ENCODE data around the gene RADIL.

RADIL gene

GRCh38 chr7:4854916-4855315 is 28.6 kb downstream of the RADIL start:
- Histone ChIP-seq H3K4me1 (ENCODE audit: insufficient read depth, low read length, poor library complexity, severe bottlenecking) (no peaks in the 10 kb centered on the region), H3K36me3 (ENCODE audit: insufficient read depth, low read length) (no peaks in the 10 kb centered on the region), H3K9me3 (ENCODE audit: insufficient read depth, low read depth, low read length) (peaks cover 9% of the 10 kb centered on the region; the same call in 1 of the 2 replicates), H3K27me3 (ENCODE audit: insufficient read depth, low read length, poor library complexity, severe bottlenecking) (no peaks in the 10 kb centered on the region), H3K79me2 (ENCODE audit: insufficient read depth, low read length) (no peaks in the 10 kb centered on the region), H3F3A (ENCODE audit: low read depth) (no peaks in the 10 kb centered on the region), H3K4me2 (ENCODE audit: low read depth, low read length, poor library complexity, severe bottlenecking) (no peak overlapping the region), H3K9ac (ENCODE audit: low read depth, low read length, poor library complexity, severe bottlenecking) (no peak overlapping the region), H2AFZ (ENCODE audit: low read length) (no peak overlapping the region), H3K9me2 (replicated peaks; ENCODE audit: low read depth, low read length) (no peaks in the 10 kb centered on the region), H4K20me1 (ENCODE audit: insufficient read depth, low read length, poor library complexity, severe bottlenecking) (no peaks in the 10 kb centered on the region), H3K4me3 (ENCODE audit: low read length, poor library complexity, severe bottlenecking) (no peak overlapping the region)
- TF ChIP-seq EZH2phosphoT487 (IDR thresholded peaks at IDR 0.05; ENCODE audit: borderline replicate concordance): no peak

DNA sequence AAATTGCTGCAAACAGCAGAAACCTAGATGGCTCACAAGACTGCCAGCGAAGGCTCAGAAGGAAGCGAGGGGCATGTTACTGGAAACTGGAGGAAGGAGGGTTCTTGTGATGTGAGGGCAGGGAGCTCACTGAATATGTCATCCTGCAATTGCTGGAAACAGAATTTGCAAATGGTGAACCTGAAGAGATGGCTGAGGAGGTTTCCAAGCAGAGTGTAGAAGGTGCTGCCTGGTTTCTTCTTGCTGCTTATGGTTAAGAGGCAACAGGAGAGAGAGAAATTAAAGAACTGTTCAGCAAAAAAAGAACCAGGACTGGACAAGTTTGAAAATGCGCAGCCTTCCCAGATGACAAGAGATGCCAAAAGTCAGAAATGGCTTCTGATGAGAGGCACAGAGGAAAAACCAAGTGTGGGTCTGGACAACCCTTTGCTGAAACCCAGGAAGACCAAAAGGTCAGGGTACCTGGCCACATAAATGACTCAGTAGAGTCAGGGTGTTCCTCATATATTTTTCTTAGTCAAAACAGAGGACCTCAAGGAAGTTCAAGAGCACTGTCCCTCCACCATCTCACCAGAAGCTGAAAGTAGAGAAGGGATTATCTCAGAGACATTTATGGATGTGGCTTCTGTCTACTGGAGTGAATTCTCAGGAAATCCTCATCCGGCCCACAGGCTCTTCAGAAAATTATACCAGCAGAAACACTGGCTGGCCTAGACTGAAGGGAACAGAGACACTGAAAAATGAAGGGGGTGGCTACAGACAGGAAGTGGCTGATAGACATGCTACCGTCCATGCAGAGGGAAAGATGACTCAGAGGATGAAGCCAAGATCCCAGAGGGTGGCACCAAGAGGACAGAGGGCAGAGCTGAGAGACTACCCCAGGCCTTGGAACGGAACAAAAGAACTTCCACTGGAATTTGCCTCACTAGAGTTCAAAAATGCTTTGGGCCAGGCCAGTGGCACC is 31.8 kb downstream of the RADIL start:
- Histone ChIP-seq H3F3A (ENCODE audit: low read depth) (no peaks in the 10 kb centered on the region), H3K79me2 (ENCODE audit: insufficient read depth, low read length) (no peaks in the 10 kb centered on the region), H3K4me2 (ENCODE audit: low read depth, low read length, poor library complexity, severe bottlenecking) (no peak overlapping the region), H3K4me1 (ENCODE audit: insufficient read depth, low read length, poor library complexity, severe bottlenecking) (no peaks in the 10 kb centered on the region), H3K9me3 (ENCODE audit: insufficient read depth, low read depth, low read length) (peaks cover 9% of the 10 kb centered on the region; the same call in 1 of the 2 replicates), H2AFZ (ENCODE audit: low read length) (no peak overlapping the region), H3K9me2 (replicated peaks; ENCODE audit: low read depth, low read length) (no peaks in the 10 kb centered on the region), H3K27me3 (ENCODE audit: insufficient read depth, low read length, poor library complexity, severe bottlenecking) (no peaks in the 10 kb centered on the region), H3K9ac (ENCODE audit: low read depth, low read length, poor library complexity, severe bottlenecking) (no peak overlapping the region), H3K36me3 (ENCODE audit: insufficient read depth, low read length) (no peaks in the 10 kb centered on the region), H4K20me1 (ENCODE audit: insufficient read depth, low read length, poor library complexity, severe bottlenecking) (no peaks in the 10 kb centered on the region), H3K4me3 (ENCODE audit: low read length, poor library complexity, severe bottlenecking) (no peak overlapping the region)
- TF ChIP-seq EZH2phosphoT487 (IDR thresholded peaks at IDR 0.05; ENCODE audit: borderline replicate concordance) (no peak), CTCF (conservative IDR thresholded peaks at IDR 0.05; ENCODE audit: low read length) (no peak)

DNA sequence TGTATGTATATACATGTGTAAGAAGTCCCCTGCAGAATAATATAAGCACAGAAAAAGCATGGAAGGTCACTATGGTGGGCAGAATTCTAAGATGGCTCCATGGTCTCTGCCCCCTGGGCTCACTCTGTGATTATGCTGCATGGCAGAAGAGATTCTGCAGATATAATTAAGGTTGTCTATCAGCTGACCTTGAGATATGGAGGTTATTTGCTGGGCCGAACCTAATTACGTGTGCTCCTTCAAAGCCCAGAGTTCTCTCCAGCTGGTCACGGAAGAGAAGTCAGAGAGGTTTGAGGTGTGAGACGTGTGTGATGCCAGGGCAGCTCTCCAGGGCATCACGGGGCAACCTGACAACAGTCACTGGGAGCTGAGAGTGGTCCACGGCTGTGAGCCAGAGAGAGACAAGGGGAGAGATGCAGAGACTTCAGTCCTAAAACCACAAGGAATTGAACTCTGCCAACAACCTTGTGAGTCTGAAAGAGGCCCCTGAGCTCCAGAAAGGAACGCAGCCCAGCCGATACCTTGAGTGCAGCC is 33.2 kb downstream of the RADIL start:
- H3K9me2 ChIP-seq (replicated peaks; ENCODE audit: low read depth, low read length): no peaks in the 10 kb centered on the region
- no peak overlapping the region for H3K4me3 ChIP-seq (ENCODE audit: low read length, poor library complexity, severe bottlenecking)
- H2AFZ ChIP-seq (ENCODE audit: low read length): no peak overlapping the region
- no peaks in the 10 kb centered on the region for H3K36me3 ChIP-seq (ENCODE audit: insufficient read depth, low read length)
- H3K27me3 ChIP-seq (ENCODE audit: insufficient read depth, low read length, poor library complexity, severe bottlenecking): no peaks in the 10 kb centered on the region
- peaks cover 9% of the 10 kb centered on the region; the same call in 1 of the 2 replicates for H3K9me3 ChIP-seq (ENCODE audit: insufficient read depth, low read depth, low read length)
- H3K4me1 ChIP-seq (ENCODE audit: insufficient read depth, low read length, poor library complexity, severe bottlenecking): no peaks in the 10 kb centered on the region
- no peak overlapping the region for H3K4me2 ChIP-seq (ENCODE audit: low read depth, low read length, poor library complexity, severe bottlenecking)
- no peaks in the 10 kb centered on the region for H3F3A ChIP-seq (ENCODE audit: low read depth)
- no peak overlapping the region for H3K9ac ChIP-seq (ENCODE audit: low read depth, low read length, poor library complexity, severe bottlenecking)
- H4K20me1 ChIP-seq (ENCODE audit: insufficient read depth, low read length, poor library complexity, severe bottlenecking): no peaks in the 10 kb centered on the region
- no peaks in the 10 kb centered on the region for H3K79me2 ChIP-seq (ENCODE audit: insufficient read depth, low read length)
- no peak for TF ChIP-seq EZH2phosphoT487 (IDR thresholded peaks at IDR 0.05; ENCODE audit: borderline replicate concordance)
- no peak for TF ChIP-seq CTCF (conservative IDR thresholded peaks at IDR 0.05; ENCODE audit: low read length)
